ENCODE results near the gene KCNK16.
"Not testable (repeated sequence)": the region's sequence is repeated elsewhere in the genome, so short reads cannot be mapped to it uniquely, and the experiment has no call there.

The KCNK16 gene

GRCh38 chr6:39304951-39305350 is 17.6 kb downstream of the KCNK16 start:
- no peak for DNase-seq

DNA sequence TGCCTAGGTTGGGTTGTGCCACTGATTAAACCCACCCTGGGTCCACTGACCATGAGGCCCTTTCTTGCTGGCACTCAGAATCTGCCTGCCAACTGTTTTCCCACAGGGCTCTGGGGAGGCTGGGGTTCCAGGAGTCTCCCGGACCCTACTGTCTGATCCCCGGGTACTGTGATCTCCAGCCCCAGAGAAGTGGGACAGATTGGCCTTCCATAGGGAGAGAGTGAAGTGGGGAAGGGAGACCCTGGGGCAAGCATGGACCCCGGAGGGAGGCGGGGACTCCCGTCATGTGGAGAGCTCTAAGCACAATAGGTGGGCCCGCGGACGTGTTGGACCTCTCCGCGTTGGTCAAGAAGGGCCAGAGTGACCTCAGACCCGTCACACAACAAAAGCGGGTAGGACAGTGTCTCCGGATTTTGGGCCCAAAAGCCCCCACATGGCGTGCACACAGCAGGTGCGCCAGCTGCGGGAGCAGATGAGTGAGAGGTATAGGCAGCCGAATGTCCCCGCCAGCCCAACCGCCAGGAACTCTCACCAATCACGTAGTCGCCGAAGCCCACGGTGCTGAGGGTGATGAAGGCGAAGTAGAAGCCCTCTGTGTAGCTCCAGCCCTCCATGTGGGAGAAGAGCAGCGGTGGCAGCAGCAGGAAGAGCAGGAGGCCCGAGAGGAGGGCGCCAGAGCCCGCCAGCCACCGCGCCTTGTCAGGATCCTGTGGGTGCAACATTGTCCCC is 18.9 kb downstream of the KCNK16 start:
- no peak for DNase-seq

DNA sequence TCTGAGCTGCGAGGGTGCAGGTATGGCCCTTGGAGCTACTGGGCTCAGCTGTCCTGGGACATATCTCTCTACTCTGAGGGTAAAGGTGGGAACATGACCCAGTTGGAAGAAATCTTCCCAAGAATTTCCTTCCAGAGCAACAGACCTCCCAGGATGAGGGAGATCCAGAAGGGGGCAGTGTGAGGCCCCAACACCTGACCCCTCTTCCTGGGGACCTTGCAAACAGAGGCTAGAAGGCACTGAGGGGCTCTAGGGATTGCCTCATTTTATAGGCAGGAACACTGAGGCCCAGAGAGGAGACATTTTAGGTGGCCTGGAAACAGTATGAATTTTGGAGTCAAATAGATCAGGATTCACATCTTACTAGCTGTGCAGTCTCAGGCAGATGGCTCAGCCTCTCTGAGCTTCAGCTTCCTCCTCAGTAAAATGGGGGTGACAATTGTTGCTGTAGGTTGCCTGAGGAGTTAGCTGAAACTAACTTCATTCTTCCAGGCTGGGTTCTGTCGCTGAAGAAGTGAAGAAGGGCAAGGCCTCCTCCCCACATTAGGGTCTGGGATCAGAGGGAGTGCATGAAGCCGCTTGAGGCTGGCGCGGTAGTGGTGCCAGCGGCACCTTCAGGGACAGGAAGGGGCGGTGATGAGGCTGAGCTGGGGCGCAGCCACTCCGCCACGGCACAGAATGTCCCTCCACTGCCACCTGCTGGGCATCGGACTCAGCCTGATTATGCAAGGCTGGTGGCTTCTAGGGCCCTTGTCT is 19.7 kb downstream of the KCNK16 start:
- peak; percentile 57 for DNase-seq

DNA sequence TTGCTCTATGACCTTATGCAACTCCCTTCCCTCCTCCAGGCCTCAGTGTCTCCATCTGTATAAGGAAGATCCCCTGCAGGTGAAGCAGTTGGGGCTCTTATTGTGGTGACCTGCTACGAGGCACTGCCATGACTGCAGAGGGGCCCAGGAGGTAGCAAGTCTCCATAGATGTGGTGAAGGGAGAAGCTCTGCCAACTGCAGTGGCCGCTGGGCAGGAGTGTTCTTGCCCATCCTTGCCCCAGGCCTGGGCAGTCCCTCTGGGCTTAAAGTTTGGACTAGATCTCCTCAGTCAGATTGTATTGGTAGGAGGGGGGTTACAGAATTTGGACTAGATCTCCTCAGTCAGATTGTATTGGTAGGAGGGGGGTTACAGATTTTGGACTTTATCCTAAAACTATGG is 20.5 kb downstream of the KCNK16 start:
- DNase-seq = no peak

DNA sequence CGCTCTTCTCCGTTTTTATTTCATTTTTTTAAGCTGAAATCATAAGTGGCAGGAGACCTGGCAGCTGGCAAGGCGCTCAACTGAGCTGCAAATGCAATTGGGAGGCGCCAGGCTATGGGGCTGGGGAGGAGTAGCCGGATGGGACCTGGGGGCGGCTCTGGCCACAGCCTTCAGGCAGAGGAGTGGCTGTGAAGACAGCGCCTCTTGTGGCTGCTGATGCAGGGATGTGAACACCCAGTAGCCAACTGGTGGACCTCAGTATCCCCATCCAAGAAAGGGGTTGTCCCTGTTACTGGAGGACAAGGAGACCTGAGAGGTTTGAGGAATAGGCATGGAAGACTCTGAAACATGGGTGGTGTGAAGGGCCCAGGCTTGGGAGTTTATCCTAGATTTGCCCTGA is 20.9 kb downstream of the KCNK16 start:
- DNase-seq = no peak

- no peak for DNase-seq
These were observed 21.8 kb downstream of the KCNK16 start for GRCh38 chr6:39300739-39301138.

DNA sequence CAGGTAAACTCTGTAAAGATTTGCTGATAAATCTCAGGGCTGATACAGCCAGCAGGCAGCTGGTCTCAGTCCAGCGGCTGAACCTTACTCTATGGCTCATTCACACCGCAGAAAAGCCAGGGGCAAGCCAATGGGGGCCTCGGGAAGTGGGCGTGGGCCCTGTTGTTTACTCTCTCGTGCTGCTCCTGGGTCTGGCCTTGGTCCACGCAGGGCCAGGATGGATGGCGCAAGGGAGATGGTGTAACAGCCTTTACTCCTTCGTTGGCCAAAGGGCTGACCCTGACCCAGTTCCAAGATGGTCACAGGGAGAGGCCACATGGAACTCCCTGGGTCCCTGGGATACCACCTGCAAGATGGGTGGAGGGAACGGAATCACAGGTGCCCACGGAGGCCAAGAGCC is 24.4 kb downstream of the KCNK16 start:
- no peak for DNase-seq

- no peak for DNase-seq
These were observed 25.5 kb downstream of the KCNK16 start for GRCh38 chr6:39296745-39297640.

GRCh38 chr6:39295611-39296011 is 26.9 kb downstream of the KCNK16 start:
- DNase-seq = no peak

- DNase-seq = no peak
These were observed 27.6 kb downstream of the KCNK16 start for GRCh38 chr6:39294899-39295298.

GRCh38 chr6:39294133-39294532 is 28.4 kb downstream of the KCNK16 start:
- no peak for DNase-seq

DNA sequence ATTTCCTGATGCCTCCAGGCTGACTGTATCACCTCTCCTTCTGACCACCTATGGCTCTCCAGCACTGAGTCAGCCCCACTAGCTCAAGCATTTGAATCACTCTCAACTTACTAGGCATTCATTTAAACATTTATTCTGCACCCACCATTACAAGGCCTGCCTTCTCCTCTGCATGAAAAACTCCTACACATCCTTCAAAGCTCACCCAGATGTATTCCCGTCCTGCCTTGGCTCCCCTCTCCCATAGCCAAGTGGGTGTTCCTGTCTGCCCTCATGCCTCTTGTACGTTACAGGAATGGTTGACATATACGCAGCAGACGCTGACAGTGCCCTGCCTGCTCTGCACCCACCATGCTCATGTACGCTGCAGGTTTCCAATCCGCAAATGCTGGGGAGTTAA is 29.9 kb downstream of the KCNK16 start:
- DNase-seq = no peak

- no peak for DNase-seq
These were observed 33.0 kb downstream of the KCNK16 start for GRCh38 chr6:39289490-39289889.

- DNase-seq = no peak
These were observed 34.9 kb downstream of the KCNK16 start for GRCh38 chr6:39287601-39288000.

DNA sequence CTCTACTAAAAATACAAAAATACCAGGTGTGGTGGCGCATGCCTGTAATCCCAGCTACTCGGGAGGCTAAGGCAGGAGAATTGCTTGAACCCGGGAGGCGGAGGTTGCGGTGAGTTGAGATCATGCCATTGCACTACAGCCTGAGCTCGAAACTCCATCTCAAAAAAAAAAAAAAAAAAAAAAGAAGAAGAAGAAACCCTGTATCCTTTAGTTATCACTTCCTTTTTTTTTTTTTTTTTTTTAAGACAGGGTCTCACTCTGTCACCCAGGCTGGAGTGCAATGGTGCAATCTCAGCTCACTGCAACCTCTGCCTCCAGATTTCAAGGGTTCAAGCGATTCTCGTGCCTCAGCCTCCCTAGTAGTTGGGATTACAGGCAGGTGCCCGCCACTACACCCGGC is 35.9 kb downstream of the KCNK16 start:
- not testable (repeated sequence) for DNase-seq

- DNase-seq = no peak
These were observed 39.7 kb downstream of the KCNK16 start for GRCh38 chr6:39282774-39283173.

- no peak for DNase-seq
These were observed 41.1 kb downstream of the KCNK16 start for GRCh38 chr6:39281312-39281980.

GRCh38 chr6:39280247-39280731 is 42.2 kb downstream of the KCNK16 start:
- DNase-seq = no peak

GRCh38 chr6:39279539-39279938 is 43.0 kb downstream of the KCNK16 start:
- no peak for DNase-seq

GRCh38 chr6:39276379-39276995 is 46.0 kb downstream of the KCNK16 start:
- DNase-seq = no peak

GRCh38 chr6:39274903-39275302 is 47.6 kb downstream of the KCNK16 start:
- no peak for DNase-seq

- DNase-seq = no peak
These were observed 48.0 kb downstream of the KCNK16 start for GRCh38 chr6:39274471-39274870.

Data from NCI-H1048 (cell line).